ENCODE data around the gene NAGA.

Gene NAGA

DNA sequence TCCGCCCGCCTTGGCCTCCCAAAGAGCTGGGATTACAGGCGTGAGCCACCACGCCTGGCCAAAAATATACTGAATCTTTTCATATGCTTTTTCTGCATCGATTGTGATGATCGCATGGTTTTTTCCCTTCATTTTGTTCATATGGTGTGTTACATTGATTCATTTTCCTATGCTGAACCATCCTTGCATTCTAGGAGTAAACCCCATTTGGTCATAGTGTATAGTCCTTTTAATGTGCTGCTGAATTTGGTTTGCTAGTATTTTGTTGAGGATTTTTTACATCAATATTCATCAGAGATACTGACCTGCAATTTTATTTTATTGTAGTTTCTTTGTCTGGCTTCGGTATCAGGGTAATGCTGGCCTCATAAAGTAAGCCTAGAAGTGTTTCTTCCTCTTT is 59.8 kb downstream of the NAGA start:
- TF ChIP-seq ZFX (IDR thresholded peaks at IDR 0.05): no peak
- TF ChIP-seq, protein P1, sequence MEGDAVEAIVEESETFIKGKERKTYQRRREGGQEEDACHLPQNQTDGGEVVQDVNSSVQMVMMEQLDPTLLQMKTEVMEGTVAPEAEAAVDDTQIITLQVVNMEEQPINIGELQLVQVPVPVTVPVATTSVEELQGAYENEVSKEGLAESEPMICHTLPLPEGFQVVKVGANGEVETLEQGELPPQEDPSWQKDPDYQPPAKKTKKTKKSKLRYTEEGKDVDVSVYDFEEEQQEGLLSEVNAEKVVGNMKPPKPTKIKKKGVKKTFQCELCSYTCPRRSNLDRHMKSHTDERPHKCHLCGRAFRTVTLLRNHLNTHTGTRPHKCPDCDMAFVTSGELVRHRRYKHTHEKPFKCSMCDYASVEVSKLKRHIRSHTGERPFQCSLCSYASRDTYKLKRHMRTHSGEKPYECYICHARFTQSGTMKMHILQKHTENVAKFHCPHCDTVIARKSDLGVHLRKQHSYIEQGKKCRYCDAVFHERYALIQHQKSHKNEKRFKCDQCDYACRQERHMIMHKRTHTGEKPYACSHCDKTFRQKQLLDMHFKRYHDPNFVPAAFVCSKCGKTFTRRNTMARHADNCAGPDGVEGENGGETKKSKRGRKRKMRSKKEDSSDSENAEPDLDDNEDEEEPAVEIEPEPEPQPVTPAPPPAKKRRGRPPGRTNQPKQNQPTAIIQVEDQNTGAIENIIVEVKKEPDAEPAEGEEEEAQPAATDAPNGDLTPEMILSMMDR (conservative IDR thresholded peaks at IDR 0.05): no peak
- no peak overlapping the region for H3K27ac ChIP-seq

Data from C4-2B (cell line).